HT-29 (cell line): ENCODE data around the gene BSPRY. TPM values are rescaled to one million over a fixed set of nuclear protein-coding genes. Genes with fewer than 3 reads are reported as not detected.
"Not testable (repeated sequence)": the region's sequence is repeated elsewhere in the genome, so short reads cannot be mapped to it uniquely, and the experiment has no call there.

Experiments
- DNase-seq: peaks from one replicate; pipeline ENCODE4 v3.0.0-alpha.2; 2015; ENCODE audit warnings: low spot score
- total RNA-seq: library from RNA; depleted of rRNA; stranded (reverse); fragments of >200 nt; shearing (Covaris generic); gene quantifications from 2 replicates; pipeline ENCODE4 v1.2.3, GENCODE V29; 2014; rRNA removed

BSPRY gene
- total RNA-seq, 1 experiment from 2014 or later: 31.5 TPM

GRCh38 chr9:113395000-113395861 lies 45.9 kb downstream of the BSPRY start:
- no peak for DNase-seq

- DNase-seq: no peak
Observed at GRCh38 chr9:113397203-113397631, 47.9 kb downstream of the BSPRY start.

GRCh38 chr9:113398796-113399195 lies 49.5 kb downstream of the BSPRY start:
- DNase-seq: no peak

- no peak for DNase-seq
Observed at GRCh38 chr9:113399646-113400200, 50.4 kb downstream of the BSPRY start.

- peak; percentile 98 for DNase-seq
Observed at GRCh38 chr9:113401027-113401792, 51.9 kb downstream of the BSPRY start, which contains the start of gene ALAD. Gene ALAD (minus strand): TSS chr9:113401284. CDS start chr9:113393559, 7,725 bp downstream.

- DNase-seq: no peak
Observed at GRCh38 chr9:113403646-113404045, 54.3 kb downstream of the BSPRY start.

GRCh38 chr9:113406353-113406752 lies 57.0 kb downstream of the BSPRY start:
- not testable (repeated sequence) for DNase-seq

GRCh38 chr9:113406873-113407511 lies 57.7 kb downstream of the BSPRY start:
- peak; percentile 72 for DNase-seq

GRCh38 chr9:113409481-113409880 lies 60.1 kb downstream of the BSPRY start:
- peak; percentile 9 for DNase-seq

- no peak for DNase-seq
Observed at GRCh38 chr9:113409883-113410206, 60.5 kb downstream of the BSPRY start.

GRCh38 chr9:113410207-113410864 lies 61.0 kb downstream of the BSPRY start, which contains the start of the genes C9orf43 and POLE3:
Gene C9orf43 (plus strand): TSS chr9:113410747. CDS start chr9:113413494, 2,747 bp downstream.
Gene POLE3 (minus strand): TSS chr9:113410675. CDS start chr9:113410293, 382 bp downstream.
- DNase-seq: peak; percentile 95

- DNase-seq: no peak
Observed at GRCh38 chr9:113416149-113416721, 66.9 kb downstream of the BSPRY start.

GRCh38 chr9:113417370-113417769 lies 68.0 kb downstream of the BSPRY start:
- DNase-seq: no peak

Other genes with a start within 250 kb of the BSPRY start
- gene SLC31A2, start 198.5 kb upstream of the BSPRY start, total RNA-seq: 1.8 and 3.4 TPM in 2 replicates
- 14.7 and 16.0 TPM in 2 replicates for gene FKBP15, start 128.3 kb upstream of the BSPRY start, total RNA-seq
- gene SLC31A1, start 128.0 kb upstream of the BSPRY start, total RNA-seq: 13.4 TPM in 2 replicates
- gene CDC26, start 74.0 kb upstream of the BSPRY start, total RNA-seq: 20.2 and 22.6 TPM in 2 replicates
- gene PRPF4, start 73.9 kb upstream of the BSPRY start, total RNA-seq: 21.3 and 21.8 TPM in 2 replicates
- gene RNF183, start 46.2 kb upstream of the BSPRY start, total RNA-seq: 6.1 and 7.1 TPM in 2 replicates
- gene WDR31, start 9.3 kb upstream of the BSPRY start, total RNA-seq: 0.37 and 0.74 TPM in 2 replicates
- 73.3 and 78.1 TPM in 2 replicates for gene HDHD3, start 27.4 kb downstream of the BSPRY start, total RNA-seq
- 16.0 and 20.8 TPM in 2 replicates for gene ALAD, start 51.7 kb downstream of the BSPRY start, total RNA-seq
- gene POLE3, start 61.1 kb downstream of the BSPRY start, total RNA-seq: 83.0 and 84.4 TPM in 2 replicates
- gene C9orf43, start 61.2 kb downstream of the BSPRY start, total RNA-seq: 0.92 and 1.1 TPM in 2 replicates
- gene RGS3, start 114.2 kb downstream of the BSPRY start, total RNA-seq: 71.2 and 76.8 TPM in 2 replicates